ENCODE measurements around the gene CELF2.

- no peak for TF ChIP-seq POLR2AphosphoS5 (IDR thresholded peaks at IDR 0.05)
- TF ChIP-seq, protein P1, sequence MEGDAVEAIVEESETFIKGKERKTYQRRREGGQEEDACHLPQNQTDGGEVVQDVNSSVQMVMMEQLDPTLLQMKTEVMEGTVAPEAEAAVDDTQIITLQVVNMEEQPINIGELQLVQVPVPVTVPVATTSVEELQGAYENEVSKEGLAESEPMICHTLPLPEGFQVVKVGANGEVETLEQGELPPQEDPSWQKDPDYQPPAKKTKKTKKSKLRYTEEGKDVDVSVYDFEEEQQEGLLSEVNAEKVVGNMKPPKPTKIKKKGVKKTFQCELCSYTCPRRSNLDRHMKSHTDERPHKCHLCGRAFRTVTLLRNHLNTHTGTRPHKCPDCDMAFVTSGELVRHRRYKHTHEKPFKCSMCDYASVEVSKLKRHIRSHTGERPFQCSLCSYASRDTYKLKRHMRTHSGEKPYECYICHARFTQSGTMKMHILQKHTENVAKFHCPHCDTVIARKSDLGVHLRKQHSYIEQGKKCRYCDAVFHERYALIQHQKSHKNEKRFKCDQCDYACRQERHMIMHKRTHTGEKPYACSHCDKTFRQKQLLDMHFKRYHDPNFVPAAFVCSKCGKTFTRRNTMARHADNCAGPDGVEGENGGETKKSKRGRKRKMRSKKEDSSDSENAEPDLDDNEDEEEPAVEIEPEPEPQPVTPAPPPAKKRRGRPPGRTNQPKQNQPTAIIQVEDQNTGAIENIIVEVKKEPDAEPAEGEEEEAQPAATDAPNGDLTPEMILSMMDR (IDR thresholded peaks at IDR 0.05 in 8 of 11, conservative IDR thresholded peaks at IDR 0.05 in 3 of 11) = no peak
These were observed 17.8 kb downstream of the CELF2 start for GRCh38 chr10:11035301-11035991.

All from spleen (tissue), 7 donors.